Measurements from ENCODE around the gene GFOD2.
A peak's percentile ranks its signal among the peaks of the same experiment; 100 is the strongest.

Gene GFOD2

DNA sequence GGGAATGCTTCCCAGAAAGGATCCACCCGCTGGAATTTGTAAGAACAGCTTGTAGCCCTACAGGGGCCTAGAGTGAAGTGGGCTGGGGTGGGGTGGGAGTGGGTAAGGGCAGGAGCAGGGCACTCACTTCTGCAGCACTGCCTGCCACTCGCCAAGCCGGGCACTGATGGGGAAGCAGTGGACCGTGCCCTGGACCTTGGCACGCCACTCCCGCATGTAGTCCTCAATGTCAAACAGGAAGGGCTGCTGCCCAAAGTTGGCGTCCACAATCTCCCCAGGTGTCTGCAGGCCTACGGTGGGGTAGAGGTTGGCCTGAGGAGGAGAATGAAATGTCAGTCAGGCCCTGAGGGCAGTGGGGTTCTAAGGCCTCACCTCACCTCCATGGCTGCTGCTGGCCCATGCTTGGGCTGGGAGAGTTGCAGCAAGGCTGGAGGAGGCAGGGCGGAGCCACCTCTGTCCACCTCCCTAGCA is 15.7 kb upstream of the GFOD2 start:
- no peak for DNase-seq
- in situ Hi-C loops (cut with HindIII; ENCODE audit: low pct_ligation_motif_present, low pct_unique_long_range_greater_than_20kb, low sequenced_read_pairs) = no loop called here

DNA sequence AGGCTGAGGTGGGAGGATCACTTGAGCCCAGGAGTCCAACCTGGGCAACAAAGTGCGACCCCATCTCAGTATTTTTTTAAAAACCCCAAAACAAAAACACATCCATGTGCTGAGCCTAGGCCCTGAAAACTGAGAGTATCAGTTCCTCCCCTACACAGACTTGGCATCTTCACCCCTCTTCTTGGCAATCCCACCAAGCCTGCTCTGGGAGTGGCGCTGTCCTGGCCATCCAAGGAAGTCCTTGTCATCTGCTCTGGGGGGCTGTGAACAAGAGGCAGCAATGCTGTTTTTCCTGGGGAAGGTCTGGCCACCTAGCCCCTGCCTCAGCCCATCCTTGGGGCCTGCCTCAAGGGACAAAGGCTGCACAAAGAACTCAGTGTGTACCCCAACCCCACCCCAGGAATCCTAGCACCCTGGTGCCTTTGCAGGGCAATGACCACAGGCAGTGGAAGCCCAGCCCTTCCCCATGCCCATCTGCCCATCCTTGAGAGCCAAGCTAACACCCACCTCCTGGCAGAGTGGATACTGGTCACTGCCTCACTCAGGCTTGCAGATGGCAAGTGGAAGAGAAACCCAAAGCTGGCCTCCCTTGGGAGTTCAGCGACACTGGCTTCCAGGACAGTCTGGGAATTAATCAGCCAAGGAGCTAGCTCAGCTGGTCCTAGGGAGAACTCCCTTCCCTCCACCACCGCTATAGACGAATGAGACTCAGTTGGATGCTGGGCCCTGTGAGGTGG is 14.8 kb upstream of the GFOD2 start:
- in situ Hi-C loops (cut with HindIII; ENCODE audit: low pct_ligation_motif_present, low pct_unique_long_range_greater_than_20kb, low sequenced_read_pairs) = no loop called here
- no peak for DNase-seq

DNA sequence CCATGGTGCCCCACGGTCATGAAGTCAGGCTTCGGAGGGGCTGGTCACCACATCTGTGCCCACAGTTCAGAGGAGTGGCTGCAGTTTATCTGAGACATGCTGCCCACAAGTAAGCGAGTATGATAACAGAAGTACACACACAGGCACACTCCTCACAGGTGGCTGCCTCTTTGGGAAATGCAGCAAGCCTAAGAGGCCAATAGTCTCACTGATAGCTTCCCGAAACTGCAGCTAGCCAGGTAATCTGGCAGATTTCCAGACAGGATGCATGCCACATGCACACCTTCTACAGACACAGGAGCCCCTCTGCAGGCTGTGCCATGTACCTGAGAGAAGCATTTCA is 12.6 kb upstream of the GFOD2 start:
- in situ Hi-C loops (cut with HindIII; ENCODE audit: low pct_ligation_motif_present, low pct_unique_long_range_greater_than_20kb, low sequenced_read_pairs) = no loop called here
- no peak for DNase-seq

DNA sequence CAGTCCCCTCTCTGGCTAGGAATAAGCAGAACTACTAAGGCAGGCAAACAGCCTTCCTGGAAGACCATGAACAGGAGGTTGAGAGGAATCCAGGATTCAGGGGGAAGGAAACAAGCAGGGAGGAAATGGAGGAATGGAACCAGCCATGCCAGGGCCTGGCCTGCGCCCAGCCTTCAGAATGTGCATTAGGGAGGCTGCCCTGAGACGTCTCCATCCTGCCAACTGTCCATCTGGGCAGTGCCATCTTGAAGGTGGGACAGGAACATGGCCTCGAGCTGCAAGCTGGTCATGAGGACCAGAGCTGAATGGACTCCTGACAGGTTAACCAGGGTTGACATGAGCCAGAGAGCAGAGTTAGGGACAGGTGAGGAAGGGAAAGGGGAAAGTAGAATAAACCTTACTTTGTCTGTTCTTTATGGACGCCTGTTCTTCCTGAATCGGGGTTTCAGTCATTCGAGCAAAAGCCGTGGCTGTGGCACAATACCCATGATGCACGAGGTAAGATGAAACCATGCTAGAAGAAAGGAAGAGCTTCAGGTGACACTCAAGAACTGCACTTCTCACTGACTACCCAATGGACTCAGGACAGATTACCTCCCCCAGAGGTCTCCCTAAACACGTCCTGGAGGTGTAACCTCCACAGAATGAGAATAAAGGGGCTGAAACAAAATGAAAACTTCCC is 12.1 kb upstream of the GFOD2 start:
- in situ Hi-C loops (cut with HindIII; ENCODE audit: low pct_ligation_motif_present, low pct_unique_long_range_greater_than_20kb, low sequenced_read_pairs) = no loop called here
- no peak for DNase-seq

DNA sequence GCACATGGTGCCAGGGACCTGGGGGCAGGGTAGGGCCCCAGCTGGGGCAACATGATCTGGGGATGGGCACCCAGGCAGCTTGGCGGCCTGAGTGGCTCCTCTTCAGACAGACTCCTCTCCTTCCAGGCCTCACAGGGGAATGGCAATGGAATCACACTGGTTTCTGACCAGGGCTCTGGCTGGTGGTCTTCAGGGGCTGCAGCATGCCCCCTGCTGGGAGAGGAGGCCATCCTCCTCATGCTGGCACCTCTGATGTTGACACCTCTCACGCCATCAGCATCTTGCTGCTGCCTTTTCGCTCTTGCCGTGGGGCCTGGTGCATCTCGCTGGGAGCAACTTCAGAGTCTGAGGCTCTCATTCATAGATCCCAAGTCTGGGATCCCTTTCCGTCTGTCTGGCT is 11.2 kb upstream of the GFOD2 start:
- no peak for DNase-seq
- in situ Hi-C loops (cut with HindIII; ENCODE audit: low pct_ligation_motif_present, low pct_unique_long_range_greater_than_20kb, low sequenced_read_pairs) = no loop called here

DNA sequence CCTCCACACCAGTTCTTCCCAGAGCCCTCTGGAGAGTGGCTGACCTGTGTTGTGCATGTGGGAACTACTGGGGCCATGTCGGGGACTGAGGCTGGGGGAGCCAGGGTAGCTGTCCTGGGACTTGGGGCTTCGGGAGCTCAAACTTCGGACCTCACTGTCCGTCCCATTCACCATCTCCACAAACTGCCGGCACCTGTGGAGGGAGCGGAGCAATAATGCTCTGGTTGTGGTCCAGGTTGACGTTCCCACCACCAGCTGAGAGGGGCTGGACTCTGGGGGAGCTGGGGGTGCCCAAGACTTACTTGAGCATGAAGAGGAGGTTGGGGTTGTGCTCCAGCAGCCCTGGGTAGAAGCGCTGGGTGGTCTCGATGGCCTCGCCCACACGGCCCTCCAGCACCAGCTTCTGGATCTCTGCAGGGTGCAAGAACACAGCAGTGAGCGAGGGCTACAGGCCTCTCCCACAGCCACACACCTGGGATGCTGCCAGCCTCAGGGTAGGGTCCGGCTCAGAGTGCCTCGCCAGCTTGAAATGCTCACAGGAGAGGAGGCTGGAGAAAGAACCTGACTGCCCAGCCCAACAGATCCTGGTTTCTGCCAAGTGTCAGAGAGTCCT is 10.6 kb upstream of the GFOD2 start:
- DNase-seq = no peak
- in situ Hi-C loops (cut with HindIII; ENCODE audit: low pct_ligation_motif_present, low pct_unique_long_range_greater_than_20kb, low sequenced_read_pairs) = no loop called here

DNA sequence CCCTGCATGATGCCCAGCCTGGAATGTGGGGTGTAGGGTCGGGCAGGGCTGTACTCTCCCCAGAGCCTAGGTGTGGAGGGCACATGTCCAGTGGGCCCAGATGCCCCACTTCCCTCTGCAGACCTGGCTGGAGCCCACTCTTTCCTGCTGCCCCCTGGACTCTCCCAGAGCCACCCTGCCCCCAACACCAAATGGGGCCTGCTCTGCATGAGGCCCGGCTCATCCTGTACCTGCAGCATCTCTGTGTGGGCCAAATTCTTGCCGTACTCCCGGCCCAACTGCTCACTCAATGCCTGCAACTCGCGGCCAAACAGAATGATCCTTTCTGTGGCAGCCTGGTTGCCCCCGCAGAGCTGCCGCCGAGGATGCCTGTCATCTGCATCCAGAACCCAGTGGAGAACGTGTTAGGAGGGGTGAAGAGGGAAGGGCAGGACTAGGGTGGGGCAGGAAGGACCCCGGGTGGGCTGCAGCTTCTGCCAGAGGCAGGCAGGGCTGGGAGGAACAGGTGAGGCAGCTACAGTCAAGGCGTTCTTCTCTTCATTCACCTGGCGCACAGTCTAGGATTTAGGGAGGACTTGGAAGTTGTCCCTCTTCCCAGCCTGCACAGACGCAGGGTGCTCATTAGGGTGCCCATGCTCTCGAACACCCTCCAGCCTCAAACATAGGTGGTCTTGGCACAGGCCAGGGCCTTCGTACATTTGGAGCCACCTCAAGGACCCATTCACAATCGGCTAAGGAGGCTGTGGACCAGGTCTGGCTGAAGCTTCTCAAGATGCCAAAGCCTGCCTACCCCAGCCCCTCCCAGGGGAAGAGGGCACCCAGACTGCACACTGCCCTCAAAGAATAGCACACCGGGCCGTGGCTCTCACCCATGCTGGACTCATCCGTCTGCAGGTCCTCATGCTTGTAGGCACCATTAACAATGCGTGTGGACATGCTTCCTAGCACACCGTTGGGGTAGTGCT is 8.7 kb upstream of the GFOD2 start:
- in situ Hi-C loops (cut with HindIII; ENCODE audit: low pct_ligation_motif_present, low pct_unique_long_range_greater_than_20kb, low sequenced_read_pairs) = no loop called here
- DNase-seq = no peak

DNA sequence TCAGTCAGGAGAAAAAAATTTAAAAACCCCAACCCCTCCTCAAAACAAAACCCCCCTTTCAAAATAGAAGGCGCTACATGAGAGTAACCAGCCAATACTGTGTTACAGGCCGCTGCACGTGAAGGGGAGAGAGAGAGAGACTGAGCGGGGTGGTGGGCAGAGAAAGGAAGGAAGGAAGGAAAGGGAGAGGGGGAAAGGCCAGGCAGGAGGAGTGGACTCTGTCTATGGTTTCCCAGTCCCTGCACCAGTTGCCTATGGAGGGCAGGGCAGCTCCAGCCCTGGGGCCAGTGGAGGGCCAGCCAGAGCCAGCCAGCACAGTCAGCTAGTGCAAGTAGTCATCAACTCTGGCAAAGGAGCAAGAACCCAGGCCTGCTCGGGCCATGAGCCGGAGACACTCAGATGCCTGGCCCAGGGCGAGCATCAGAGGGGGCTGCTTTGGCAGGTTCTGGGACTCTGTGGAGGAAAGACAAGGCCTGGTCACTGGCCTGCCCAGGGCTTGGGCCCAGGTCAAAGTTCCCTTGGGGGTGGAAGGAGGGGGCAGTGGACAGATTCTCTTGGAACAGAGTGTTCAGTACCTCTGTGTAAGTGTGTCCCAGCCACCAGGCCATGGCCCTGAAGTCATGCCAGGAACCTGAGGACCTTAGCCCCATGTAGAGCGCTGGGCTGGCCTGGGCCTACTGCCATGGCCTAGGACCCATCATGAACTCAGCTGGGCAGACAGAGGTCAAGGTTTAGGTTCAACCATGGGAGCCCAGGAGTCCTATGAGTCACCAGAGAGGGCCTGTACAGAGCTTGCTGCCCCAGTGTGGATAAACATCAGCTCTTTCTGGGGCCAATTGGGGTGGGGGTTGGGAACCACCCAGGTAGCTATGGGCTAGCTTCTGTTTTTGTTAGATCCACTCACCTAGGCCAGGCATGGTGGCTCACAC is 7.3 kb upstream of the GFOD2 start:
- no peak for DNase-seq
- in situ Hi-C loops (cut with HindIII; ENCODE audit: low pct_ligation_motif_present, low pct_unique_long_range_greater_than_20kb, low sequenced_read_pairs) = no loop called here

DNA sequence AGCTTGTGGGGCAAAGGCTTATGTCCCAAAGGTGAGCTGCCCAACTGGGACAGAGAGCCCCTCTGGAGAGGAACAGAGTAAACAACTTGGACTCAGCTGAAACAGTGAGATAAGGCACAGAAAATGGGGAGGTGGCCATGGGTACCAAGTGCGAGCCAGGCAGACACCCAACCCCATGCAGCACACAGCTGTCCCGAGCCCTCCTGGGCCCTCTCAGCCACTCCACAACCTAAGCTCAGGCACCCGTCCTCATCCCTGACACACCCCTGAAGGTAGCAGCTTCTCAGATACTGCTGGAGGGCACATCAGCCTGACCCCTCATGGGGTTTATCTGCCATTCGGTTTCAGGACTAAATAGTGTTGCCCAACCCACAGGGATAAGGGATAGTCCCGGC is 4.8 kb upstream of the GFOD2 start:
- no peak for DNase-seq
- in situ Hi-C loops (cut with HindIII; ENCODE audit: low pct_ligation_motif_present, low pct_unique_long_range_greater_than_20kb, low sequenced_read_pairs) = no loop called here

DNA sequence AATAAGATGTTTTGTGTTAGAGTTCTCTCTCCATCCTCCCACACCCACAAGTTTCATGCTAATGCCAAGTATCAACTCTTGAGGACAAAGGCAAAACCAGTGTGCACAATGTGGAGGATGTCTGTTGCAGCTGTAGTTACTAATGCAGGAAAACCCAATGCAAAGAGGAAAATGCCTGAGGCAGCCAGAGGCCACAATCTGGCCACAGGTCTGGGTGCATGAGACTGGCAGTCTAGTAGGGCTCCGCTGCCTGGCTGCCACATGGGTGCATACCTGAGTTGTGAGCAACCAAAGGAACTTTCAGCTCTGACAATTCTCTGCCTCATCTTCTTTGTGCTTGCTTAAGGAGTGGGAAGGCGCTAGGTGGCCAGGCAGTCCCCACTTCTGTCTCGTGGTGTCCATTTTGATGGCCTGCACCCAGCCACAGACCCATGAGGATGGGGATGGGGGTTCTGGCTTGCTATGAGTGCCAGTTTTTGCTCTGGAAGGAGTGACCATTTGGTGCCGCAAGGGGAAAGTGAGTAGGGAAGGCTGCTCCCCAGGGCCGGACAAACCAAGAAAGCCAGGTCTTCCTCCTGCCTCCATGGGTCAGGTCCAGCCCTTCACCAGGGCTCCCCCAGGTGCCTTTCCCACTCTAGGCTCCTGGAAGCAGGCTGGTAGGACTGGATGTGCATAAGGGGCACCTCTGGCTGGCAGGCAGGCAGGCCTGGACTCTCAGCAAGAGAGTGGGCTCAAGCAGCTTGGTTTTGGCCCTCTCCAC is 4.2 kb upstream of the GFOD2 start:
- in situ Hi-C loops (cut with HindIII; ENCODE audit: low pct_ligation_motif_present, low pct_unique_long_range_greater_than_20kb, low sequenced_read_pairs) = no loop called here

DNA sequence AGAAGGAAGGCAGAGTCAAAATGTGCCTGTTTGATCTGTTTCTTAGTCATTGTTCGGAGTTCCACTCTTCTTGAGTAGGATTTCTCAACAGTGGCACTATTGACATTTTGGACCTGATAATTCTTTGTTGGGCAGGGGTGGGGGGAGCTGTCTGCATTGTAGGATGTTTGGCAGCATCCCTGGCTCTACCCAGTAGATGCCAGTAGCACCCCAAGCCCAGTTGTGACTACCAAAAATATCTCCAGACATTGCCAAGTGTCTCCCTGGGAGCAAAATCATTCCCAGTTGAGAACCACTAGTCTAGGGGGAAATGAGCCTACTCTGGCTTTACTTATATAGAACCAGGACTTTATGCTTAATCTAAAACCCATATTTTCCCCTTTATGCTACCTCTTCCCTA is 1.1 kb upstream of the GFOD2 start:
- DNase-seq = no peak
- in situ Hi-C loops (cut with HindIII; ENCODE audit: low pct_ligation_motif_present, low pct_unique_long_range_greater_than_20kb, low sequenced_read_pairs) = no loop called here

More for the DNA sequence above, 4.2 kb upstream of the GFOD2 start:
- DNase-seq = peak; percentile 44

DNA sequence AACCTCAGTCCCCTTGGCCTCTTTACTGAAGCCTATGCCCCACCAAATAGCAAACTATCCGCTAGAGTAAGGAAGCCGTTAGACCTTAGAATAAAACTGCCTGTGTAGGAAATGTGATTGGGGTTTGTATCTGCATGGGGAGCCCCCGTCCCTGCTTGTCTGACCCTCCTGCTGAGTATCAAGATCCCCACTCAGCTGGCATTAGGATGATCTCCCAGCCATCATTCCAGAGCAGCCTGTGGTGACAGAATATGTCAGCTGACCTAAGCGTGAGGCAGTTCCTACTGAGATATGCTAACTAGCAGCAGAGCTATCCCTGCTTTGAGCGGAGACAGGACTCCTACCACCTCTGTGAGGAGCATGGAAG is 645 bp upstream of the GFOD2 start:
- in situ Hi-C loops (cut with HindIII; ENCODE audit: low pct_ligation_motif_present, low pct_unique_long_range_greater_than_20kb, low sequenced_read_pairs) = no loop called here
- peak; percentile 64 for DNase-seq

DNA sequence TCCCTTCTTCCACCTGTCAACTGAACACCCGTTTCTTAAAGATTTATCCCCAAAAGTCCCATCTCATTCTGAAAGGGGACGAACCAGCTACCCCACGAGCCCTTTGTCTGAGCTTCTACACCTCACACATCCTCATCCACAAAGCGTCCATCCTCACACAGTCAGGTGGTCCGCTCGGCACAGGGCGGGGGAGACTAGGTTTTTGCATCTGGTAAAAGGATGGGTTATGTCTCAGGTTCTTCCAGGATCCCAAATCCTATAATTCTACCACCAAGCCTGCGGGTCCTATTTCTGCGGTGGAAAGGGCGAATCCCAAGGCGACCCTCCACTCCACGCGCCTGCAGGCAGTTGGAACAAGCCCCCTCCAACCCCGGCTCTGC is 458 bp downstream of the GFOD2 start:
- DNase-seq = no peak
- in situ Hi-C loops (cut with HindIII; ENCODE audit: low pct_ligation_motif_present, low pct_unique_long_range_greater_than_20kb, low sequenced_read_pairs) = no loop called here

DNA sequence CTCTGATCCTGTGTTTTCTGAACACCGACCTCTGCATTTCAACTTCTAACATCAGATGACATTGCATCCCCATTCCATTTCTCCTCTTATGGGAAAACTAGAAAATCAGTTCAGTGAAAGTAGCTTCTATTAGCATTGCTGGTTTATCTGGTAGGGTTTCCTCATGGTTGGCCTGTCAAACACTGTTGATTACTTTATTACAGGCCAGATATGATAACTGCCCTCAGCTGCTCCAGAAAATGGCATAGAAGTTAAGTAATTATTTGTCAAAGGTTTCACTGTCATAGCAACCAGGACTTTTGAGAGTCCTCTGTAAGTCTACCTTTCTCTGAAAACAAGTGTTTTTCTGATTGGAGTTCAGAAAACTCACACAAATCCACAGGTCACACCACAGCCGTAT is 3.0 kb downstream of the GFOD2 start:
- DNase-seq = no peak
- in situ Hi-C loops (cut with HindIII; ENCODE audit: low pct_ligation_motif_present, low pct_unique_long_range_greater_than_20kb, low sequenced_read_pairs) = no loop called here

DNA sequence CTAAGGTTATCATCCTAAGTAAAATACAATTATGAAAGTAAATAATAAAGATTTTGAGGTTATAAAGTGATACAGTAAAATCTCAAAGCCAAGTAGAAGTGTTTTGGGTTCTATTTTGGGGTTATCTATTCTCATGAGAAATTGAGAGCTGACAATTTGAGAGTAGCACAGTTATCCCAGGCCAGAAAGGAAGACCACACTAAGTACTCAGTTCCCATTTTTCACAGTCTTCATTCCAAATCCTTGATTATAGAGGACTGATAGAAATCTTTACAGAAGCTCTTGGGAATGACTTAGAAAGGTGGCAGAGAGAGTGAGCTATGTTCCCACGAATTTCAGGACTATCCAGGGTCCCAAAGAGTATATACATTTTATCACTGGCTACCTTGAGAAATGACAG is 4.6 kb downstream of the GFOD2 start:
- in situ Hi-C loops (cut with HindIII; ENCODE audit: low pct_ligation_motif_present, low pct_unique_long_range_greater_than_20kb, low sequenced_read_pairs) = no loop called here
- DNase-seq = no peak

DNA sequence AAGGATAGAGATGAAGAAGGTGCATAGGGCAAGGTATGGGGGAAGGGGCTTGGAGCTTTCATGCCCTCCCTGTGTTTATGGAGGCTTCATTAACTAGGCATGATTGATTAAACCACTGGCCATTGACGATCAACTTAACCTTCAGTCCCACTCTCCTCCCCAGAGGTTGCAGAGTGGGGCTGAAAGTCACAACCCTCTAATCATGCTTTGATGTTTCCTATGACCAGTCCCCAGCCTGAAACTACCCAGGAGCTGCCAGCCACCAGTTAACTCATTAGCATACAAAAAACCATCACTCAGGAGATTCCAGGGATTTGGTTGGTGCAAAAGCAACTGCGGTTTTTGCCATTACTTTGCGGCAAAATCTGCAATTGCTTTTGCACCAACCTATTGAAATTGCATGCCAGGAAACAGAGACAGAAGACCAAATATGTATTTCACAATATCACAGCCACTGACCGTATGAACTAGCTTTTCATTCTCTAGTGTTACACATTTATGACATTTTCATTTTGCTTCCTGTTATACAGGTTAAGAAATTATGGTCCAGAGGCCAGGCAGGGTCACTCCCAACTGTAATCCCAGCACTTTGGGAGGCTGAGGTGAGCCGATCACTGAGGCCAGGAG is 5.4 kb downstream of the GFOD2 start:
- no peak for DNase-seq

DNA sequence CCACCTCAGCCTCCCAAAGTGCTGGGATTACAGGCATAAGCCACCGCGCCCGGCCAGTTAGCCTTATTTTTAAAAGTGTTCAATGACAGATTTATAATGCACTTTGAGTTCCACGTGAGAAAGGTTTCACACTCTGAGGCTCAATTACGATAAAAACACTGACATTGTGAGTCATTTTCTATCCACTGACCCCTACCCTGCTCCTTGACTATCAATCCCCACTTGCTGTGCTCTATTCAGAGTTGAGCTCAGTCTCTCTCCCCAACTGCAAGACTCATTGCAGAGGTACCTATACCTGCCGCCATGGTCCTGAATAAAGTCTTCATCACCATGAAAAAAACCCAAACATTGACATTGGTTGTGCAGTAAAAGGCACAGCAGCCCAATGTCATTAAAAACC is 8.5 kb downstream of the GFOD2 start:
- no peak for DNase-seq
- in situ Hi-C loops (cut with HindIII; ENCODE audit: low pct_ligation_motif_present, low pct_unique_long_range_greater_than_20kb, low sequenced_read_pairs) = no loop called here

More for the DNA sequence above, 5.4 kb downstream of the GFOD2 start:
- in situ Hi-C loops (cut with HindIII; ENCODE audit: low pct_ligation_motif_present, low pct_unique_long_range_greater_than_20kb, low sequenced_read_pairs) = no loop called here

Measured in ACHN (cell line).